ENCODE data around the gene DPYSL5. TPM values are rescaled to one million over a fixed set of nuclear protein-coding genes. Genes with fewer than 3 reads are reported as not detected.

DPYSL5 gene
- total and polyA plus RNA-seq, 2 of the 8 experiments (the other 6 are each of a cell fraction or from before 2014, with no cell fraction given), result 11.9 to 16.4 TPM

- DNase-seq (ENCODE audit: low read depth in 1 of 2, low spot score in 2 of 2) (no peak), FAIRE-seq (no peak)
- H3K4me3 ChIP-seq (ENCODE audit: extremely low read depth in 1 of 4, insufficient read depth in 2 of 4, low read depth in 3 of 4, low read length in 4 of 4), result no peak overlapping the region
- H2BK15ac ChIP-seq (ENCODE audit: low read length), result no peak overlapping the region
- no peak overlapping the region for H3K14ac ChIP-seq (ENCODE audit: insufficient read length)
- H2BK20ac ChIP-seq (ENCODE audit: low read length), result no peak overlapping the region
- no peak overlapping the region for H2BK120ac ChIP-seq (replicated peaks; ENCODE audit: low read depth, low read length)
- no peak overlapping the region for H4K5ac ChIP-seq (ENCODE audit: insufficient read length, low read depth, low read length)
- POLR2A ChIA-PET (ENCODE audit: partially characterized antibody), result no interaction called here
- H3K18ac ChIP-seq (ENCODE audit: extremely low read depth, low read length), result no peak overlapping the region
- H3K79me2 ChIP-seq (ENCODE audit: control insufficient read depth in 1 of 2, insufficient read depth in 2 of 2, low read length in 2 of 2), result no peaks in the 10 kb centered on the region
- H2BK12ac ChIP-seq (ENCODE audit: low read depth, low read length), result no peak overlapping the region
- H4K8ac ChIP-seq (ENCODE audit: extremely low read depth, insufficient read depth, low read length), result no peak overlapping the region
- H3K36me3 ChIP-seq (ENCODE audit: control insufficient read depth in 2 of 4, insufficient read depth in 4 of 4, low read length in 3 of 4), result no peaks in the 10 kb centered on the region
- H3K56ac ChIP-seq (replicated peaks; ENCODE audit: insufficient read length, low read depth, low read length), result no peak overlapping the region
- no peak overlapping the region for H4K91ac ChIP-seq (replicated peaks; ENCODE audit: insufficient read length, low read length)
- no peaks in the 10 kb centered on the region for H3K23me2 ChIP-seq (ENCODE audit: low read depth, low read length)
- peaks cover 0 to 3% (median 0%) of the 10 kb centered on the region in 4 experiments; a peak in 1 of 7 replicates for H3K4me1 ChIP-seq (replicated peaks in 1 of 4; ENCODE audit: control insufficient read depth in 3 of 4, insufficient read depth in 4 of 4, low read length in 3 of 4)
- no peak overlapping the region for H2BK5ac ChIP-seq (ENCODE audit: low read depth, low read length)
- H3K9me3 ChIP-seq (ENCODE audit: insufficient read depth in 2 of 2, low read depth in 1 of 2, low read length in 1 of 2), result no peaks in the 10 kb centered on the region
- no peaks in the 10 kb centered on the region for H3K79me1 ChIP-seq (ENCODE audit: low read depth, low read length)
- CTCF ChIA-PET (ENCODE audit: partially characterized antibody), result no interaction called here
- H2AK5ac ChIP-seq (ENCODE audit: low read depth, low read length), result no peak overlapping the region
- no peak overlapping the region for H3K4ac ChIP-seq (replicated peaks; ENCODE audit: insufficient read length, low read depth, low read length)
- H3K9ac ChIP-seq (replicated peaks in 1 of 4; ENCODE audit: extremely low read depth in 1 of 4, low read depth in 3 of 4, low read length in 3 of 4), result no peak overlapping the region
- H3K23ac ChIP-seq (ENCODE audit: insufficient read length), result no peak overlapping the region
- no peak overlapping the region for H3K27ac ChIP-seq (ENCODE audit: low read depth, low read length)
- peaks cover 0 to 2% (median 0%) of the 10 kb centered on the region in 4 experiments; a peak in 1 of 7 replicates for H3K27me3 ChIP-seq (replicated peaks in 1 of 4; ENCODE audit: control insufficient read depth in 3 of 4, extremely low read depth in 1 of 4, insufficient read depth in 3 of 4, low read length in 3 of 4)
- no peak overlapping the region for H3K4me2 ChIP-seq (ENCODE audit: insufficient read depth in 1 of 2, low read depth in 2 of 2, low read length in 2 of 2)
- no peak overlapping the region for H2AFZ ChIP-seq (ENCODE audit: low read length)
- H4K20me1 ChIP-seq (replicated peaks in 1 of 2; ENCODE audit: control insufficient read depth in 1 of 2, insufficient read depth in 2 of 2, low read length in 2 of 2), result peaks cover 12 to 13% of the 10 kb centered on the region in 2 experiments
- WGBS, 2 experiments (ENCODE audit: extremely low coverage in 1 of 2, insufficient coverage in 1 of 2, insufficient read length in 1 of 2, insufficient replicate concordance in 2 of 2, low coverage in 1 of 2, low lambda C conversion rate in 2 of 2, missing lambda C conversion rate in 1 of 2), result 85% methylated on average over 7 of the region's 7 CpGs; no CpG with 5 or more reads in 1 of the 2 experiments
These were observed 16.7 kb downstream of the DPYSL5 start for GRCh38 chr2:26864646-26865045.
